Fibroblast of the aortic adventitia (primary cell): ENCODE data around the gene FGGY. TPM values are rescaled to one million over a fixed set of nuclear protein-coding genes. Genes with fewer than 3 reads are reported as not detected.

Experiments used
- DNase-seq: peaks from one replicate; pipeline ENCODE4 v3.0.0-alpha.2; 2010; ENCODE audit warnings: low read depth
- H3K4me3 ChIP-seq: 2 replicates; pipeline ENCODE4 v1.5.1; 2011; ENCODE audit warnings: low read depth, mild to moderate bottlenecking, control low read depth, low read length, moderate library complexity
- total RNA-seq: library from RNA; depleted of rRNA; stranded (reverse); fragments of >200 nt; gene quantifications from 2 replicates; pipeline ENCODE4 v1.2.3, GENCODE V29; 2012; ENCODE audit warnings: low replicate concordance
- TF ChIP-seq, protein P1 (sequence below): IDR thresholded peaks from 2 replicates; pipeline ENCODE4 v1.5.1; 2011; ENCODE audit warnings: mild to moderate bottlenecking, low read length, control low read depth, inconsistent platforms; ENCODE audit not compliant: insufficient read depth

FGGY gene
- total RNA-seq, 1 donor: 17.5 TPM

GRCh38 chr1:59482986-59483385, 186.1 kb downstream of the FGGY start:
- TF ChIP-seq, protein P1, sequence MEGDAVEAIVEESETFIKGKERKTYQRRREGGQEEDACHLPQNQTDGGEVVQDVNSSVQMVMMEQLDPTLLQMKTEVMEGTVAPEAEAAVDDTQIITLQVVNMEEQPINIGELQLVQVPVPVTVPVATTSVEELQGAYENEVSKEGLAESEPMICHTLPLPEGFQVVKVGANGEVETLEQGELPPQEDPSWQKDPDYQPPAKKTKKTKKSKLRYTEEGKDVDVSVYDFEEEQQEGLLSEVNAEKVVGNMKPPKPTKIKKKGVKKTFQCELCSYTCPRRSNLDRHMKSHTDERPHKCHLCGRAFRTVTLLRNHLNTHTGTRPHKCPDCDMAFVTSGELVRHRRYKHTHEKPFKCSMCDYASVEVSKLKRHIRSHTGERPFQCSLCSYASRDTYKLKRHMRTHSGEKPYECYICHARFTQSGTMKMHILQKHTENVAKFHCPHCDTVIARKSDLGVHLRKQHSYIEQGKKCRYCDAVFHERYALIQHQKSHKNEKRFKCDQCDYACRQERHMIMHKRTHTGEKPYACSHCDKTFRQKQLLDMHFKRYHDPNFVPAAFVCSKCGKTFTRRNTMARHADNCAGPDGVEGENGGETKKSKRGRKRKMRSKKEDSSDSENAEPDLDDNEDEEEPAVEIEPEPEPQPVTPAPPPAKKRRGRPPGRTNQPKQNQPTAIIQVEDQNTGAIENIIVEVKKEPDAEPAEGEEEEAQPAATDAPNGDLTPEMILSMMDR: no peak
- H3K4me3 ChIP-seq: no peak overlapping the region

GRCh38 chr1:59484096-59484495, 187.2 kb downstream of the FGGY start:
- TF ChIP-seq, protein P1: no peak
- H3K4me3 ChIP-seq: no peak overlapping the region
- DNase-seq: peak; percentile 94

More at GRCh38 chr1:59482986-59483385, 186.1 kb downstream of the FGGY start:
- DNase-seq: no peak

GRCh38 chr1:59485171-59485570, 188.3 kb downstream of the FGGY start:
- DNase-seq: no peak
- no peak overlapping the region for H3K4me3 ChIP-seq
- TF ChIP-seq, protein P1: no peak

- TF ChIP-seq, protein P1: no peak
- DNase-seq: peak; percentile 6
Observed at GRCh38 chr1:59485949-59486348, 189.1 kb downstream of the FGGY start.

DNA sequence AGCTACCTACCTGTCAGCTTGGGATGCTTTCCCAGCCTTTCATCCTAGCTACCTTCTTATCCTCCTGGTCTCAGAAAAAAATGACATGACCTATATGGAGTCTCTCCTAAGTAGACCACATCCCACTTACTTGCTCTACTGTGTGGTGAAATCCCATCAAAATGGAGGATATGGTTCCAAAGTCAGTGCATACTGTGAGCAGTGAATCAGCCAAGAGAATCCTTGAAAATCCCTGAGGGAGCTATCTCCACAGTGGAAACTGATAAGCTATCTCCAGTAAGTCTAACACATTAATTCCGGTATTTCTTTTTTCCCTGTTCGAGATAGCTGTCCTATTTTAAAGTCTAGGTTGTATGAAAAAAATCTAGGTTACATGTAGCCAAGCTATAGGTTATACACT, 189.7 kb downstream of the FGGY start:
- no peak overlapping the region for H3K4me3 ChIP-seq
- DNase-seq: peak; percentile 77
- TF ChIP-seq, protein P1: no peak

More at GRCh38 chr1:59485949-59486348, 189.1 kb downstream of the FGGY start:
- no peak overlapping the region for H3K4me3 ChIP-seq

GRCh38 chr1:59487335-59488031, 190.6 kb downstream of the FGGY start:
- peak; percentile 59 for DNase-seq
- TF ChIP-seq, protein P1: no peak
- H3K4me3 ChIP-seq: no peak overlapping the region
